Stimulated activated CD8-positive, alpha-beta memory T cell treated with anti-CD3 and anti-CD28 coated beads, Interleukin-12 subunit alpha, Interleukin-12 subunit beta, amount 100 ng/mL, for 4 hours (primary cell): ENCODE results near the gene DDX52.
"Not testable (repeated sequence)": the region's sequence is repeated elsewhere in the genome, so short reads cannot be mapped to it uniquely, and the experiment has no call there.

Experiments
- DNase-seq: peaks from one replicate; pipeline ENCODE4 v3.0.0-alpha.2; 2020; ENCODE audit warnings: low read depth

Gene DDX52

GRCh38 chr17:37650419-37651003 is 7.3 kb upstream of the DDX52 start:
- DNase-seq: no peak

GRCh38 chr17:37648555-37648954 is 5.3 kb upstream of the DDX52 start:
- DNase-seq: no peak

- no peak for DNase-seq
Measured at GRCh38 chr17:37647856-37648255, 4.6 kb upstream of the DDX52 start.

GRCh38 chr17:37643869-37644268 is 623 bp upstream of the DDX52 start:
- no peak for DNase-seq

- DNase-seq: no peak
Measured at GRCh38 chr17:37642681-37643080, 565 bp downstream of the DDX52 start.

- no peak for DNase-seq
Measured at GRCh38 chr17:37640015-37640414, 3.2 kb downstream of the DDX52 start.

GRCh38 chr17:37637956-37638355 is 5.3 kb downstream of the DDX52 start:
- DNase-seq: no peak

GRCh38 chr17:37616430-37616829 is 26.8 kb downstream of the DDX52 start:
- not testable (repeated sequence) for DNase-seq

- DNase-seq: no peak
Measured at GRCh38 chr17:37614823-37615222, 28.4 kb downstream of the DDX52 start.

- no peak for DNase-seq
Measured at GRCh38 chr17:37614391-37614790, 28.9 kb downstream of the DDX52 start.

GRCh38 chr17:37610971-37611370 is 32.3 kb downstream of the DDX52 start:
- no peak for DNase-seq

GRCh38 chr17:37610041-37610420 is 33.2 kb downstream of the DDX52 start:
- DNase-seq: not testable (repeated sequence)

- DNase-seq: peak; percentile 97
Measured at GRCh38 chr17:37609170-37610040, 33.8 kb downstream of the DDX52 start, which contains the start of gene SYNRG. Gene SYNRG (minus strand): TSS chr17:37609418. CDS start chr17:37609355, 63 bp downstream.

- no peak for DNase-seq
Measured at GRCh38 chr17:37608351-37609169, 34.7 kb downstream of the DDX52 start.

- no peak for DNase-seq
Measured at GRCh38 chr17:37607637-37608331, 35.5 kb downstream of the DDX52 start.

- DNase-seq: no peak
Measured at GRCh38 chr17:37605813-37606505, 37.3 kb downstream of the DDX52 start.

GRCh38 chr17:37605081-37605480 is 38.2 kb downstream of the DDX52 start:
- no peak for DNase-seq

GRCh38 chr17:37604556-37604955 is 38.7 kb downstream of the DDX52 start:
- no peak for DNase-seq

GRCh38 chr17:37598145-37598544 is 45.1 kb downstream of the DDX52 start:
- no peak for DNase-seq

GRCh38 chr17:37592291-37592690 is 51.0 kb downstream of the DDX52 start:
- no peak for DNase-seq

GRCh38 chr17:37585066-37585465 is 58.2 kb downstream of the DDX52 start:
- no peak for DNase-seq
